ENCODE data around the gene AMY1A.
"Not testable (repeated sequence)": the region's sequence is repeated elsewhere in the genome, so short reads cannot be mapped to it uniquely, and the experiment has no call there.

The AMY1A gene

DNA sequence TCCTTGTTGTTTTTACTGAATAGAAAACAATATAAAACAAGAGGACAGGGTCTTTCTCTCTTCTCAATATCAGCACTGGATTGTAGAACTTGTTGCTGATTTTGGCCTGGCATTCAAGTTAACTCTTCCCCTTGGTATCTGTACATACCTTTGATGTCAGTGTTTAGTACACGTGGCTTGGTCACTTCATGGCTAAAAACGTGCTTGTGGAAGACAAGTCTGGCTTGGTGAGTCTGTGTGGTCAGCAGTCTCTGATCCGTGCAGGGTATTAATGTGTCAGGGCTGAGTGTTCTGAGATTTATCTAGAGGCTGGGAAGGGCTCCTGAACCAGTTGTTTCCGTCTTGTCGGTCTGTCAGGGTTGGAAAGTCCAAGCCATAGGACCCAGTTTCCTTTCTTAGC lies at the start of gene AMY1A:
AMY1A (plus strand) TSS at position 301 of the 400 bp plus-strand sequence. CDS start 571 bp downstream, outside the sequence.
- DNase-seq, result not testable (repeated sequence)

DNA sequence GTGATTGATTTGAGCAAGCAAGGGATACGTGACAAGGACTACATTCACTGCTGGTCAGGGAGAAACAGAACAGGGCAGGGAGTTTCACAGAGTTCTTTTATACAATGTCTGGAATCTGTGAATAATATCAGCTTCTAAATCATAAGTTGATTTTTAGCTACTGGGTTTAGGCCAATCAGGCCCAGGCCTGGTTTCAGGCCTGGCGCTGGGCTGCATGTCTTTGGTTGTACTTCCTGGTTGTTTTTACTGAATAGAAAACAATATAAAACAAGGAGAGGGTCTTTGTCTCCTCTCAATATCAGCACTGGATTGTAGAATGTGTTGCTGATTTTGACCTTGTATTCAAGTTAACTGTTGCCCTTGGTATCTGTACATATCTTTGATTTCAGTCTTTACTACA lies 39.2 kb upstream of the AMY1A start:
- no peak for DNase-seq

DNA sequence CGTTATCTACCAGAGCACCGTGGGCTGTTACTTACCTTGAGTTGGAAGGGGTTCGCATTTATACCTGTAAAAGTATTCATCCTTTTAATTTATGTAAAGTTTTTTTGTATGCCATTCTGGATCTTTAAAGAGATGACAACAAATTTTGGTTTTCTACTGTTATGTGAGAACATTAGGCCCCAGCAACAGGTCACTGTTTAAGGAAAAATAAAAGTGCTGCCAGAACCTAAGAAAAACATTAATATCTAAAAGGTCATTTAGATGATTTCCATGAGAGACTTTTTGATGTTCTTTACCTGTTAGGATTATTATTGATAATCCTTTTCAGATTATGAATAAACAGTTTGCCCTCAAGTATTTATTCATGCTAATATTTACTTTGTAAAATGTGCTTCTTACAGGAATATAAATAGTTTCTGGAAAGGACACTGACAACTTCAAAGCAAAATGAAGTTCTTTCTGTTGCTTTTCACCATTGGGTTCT lies 38.5 kb upstream of the AMY1A start, which contains the start of gene AMY2A:
AMY2A (plus strand) TSS at position 434 of the 484 bp plus-strand sequence; CDS start at position 448, 14 bp downstream.
- DNase-seq, result not testable (repeated sequence)

DNA sequence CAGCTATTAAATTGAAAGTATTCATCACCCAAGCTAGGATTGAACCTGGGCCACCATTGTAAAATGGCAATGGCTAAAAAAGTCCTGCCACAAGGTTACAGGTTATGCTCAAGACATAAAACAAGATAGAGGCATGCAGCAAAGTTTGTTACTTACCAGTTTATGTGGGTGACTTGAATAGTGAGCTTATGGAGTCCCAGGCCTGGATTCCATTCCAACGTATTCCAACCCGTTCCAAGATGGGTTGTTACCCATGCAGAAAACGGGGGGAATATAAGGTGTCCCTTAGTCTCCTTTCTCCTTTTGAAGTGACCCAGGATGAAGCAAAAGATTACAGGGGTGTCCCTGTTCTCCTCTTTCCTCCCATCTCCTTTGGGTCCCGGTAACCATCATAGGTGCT lies 28.1 kb upstream of the AMY1A start:
- DNase-seq, result not testable (repeated sequence)

DNA sequence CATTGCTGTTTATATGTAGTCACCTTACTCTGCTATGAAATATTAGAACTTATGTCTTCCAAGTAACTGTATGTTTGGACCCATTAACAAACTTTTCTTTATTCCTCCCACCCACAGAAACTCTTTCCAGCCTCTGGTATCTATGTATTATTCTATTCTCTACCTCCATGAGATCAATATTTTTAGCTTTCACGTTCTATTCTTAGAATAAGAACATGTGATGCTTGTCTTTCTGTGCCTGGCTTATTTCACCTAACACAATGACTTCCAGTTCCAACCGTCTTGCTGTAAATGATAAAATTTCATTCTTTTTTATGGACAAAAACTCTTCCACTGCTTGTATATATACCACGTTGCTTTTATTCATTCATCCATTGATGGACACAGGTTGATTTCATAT lies 14.4 kb upstream of the AMY1A start:
- DNase-seq, result not testable (repeated sequence)

DNA sequence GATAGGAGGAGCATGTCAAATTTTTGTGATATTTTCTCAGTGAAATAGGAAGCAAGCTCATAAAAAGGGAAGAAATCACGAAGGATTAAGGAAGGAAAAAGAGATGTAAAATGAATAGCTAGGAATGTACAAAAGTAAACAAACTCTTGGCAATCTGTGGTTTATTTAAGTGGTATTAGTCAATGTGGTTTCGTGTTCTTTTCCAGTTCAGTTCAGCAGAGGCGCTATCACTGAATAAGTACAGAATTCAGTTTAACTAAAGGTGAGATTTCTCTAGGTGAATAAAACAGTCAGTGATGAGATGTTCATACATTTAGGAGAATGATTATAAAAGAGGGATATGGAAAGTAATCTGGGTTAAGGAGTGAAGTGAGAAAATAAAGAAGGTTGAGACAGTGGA lies 11.7 kb upstream of the AMY1A start:
- DNase-seq, result not testable (repeated sequence)

DNA sequence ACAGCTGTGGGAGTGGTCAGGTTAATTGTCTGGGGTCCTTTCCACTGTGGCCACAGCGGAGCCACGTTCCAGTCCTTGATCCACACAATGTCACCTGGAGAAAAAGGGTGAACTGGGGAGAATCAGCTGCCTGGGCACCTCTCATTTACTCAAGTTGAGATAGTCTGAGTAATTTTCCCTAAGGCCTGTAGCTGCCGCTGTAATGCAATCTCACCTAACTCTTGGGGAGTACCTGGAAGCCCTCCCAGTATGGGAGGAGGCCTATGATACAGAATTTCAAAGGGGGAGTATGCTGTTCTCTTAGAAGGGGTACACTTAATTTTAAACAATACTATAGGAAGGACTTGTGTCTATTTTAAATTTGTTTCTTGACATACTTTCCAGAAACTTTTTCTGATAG lies 5.3 kb upstream of the AMY1A start:
- not testable (repeated sequence) for DNase-seq

DNA sequence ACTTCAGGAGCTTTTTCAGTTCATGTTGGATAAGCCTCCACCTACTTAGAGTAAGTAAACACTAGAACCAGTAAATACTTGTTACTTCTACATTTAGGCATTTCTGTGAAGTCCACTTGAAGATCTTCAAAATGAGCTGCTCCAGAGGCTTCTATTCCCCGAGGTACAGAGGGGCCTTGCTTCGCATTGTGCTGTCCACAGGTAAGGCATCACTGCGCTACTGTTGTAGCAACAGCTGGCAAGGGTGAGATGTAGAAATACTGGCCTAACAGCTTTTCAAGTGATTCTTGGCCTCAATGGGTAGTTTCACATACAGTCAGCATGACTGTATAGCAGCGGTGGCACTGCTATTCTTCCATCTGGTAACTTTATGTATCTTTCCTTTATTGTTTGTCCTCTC lies 4.7 kb upstream of the AMY1A start:
- DNase-seq, result not testable (repeated sequence)

DNA sequence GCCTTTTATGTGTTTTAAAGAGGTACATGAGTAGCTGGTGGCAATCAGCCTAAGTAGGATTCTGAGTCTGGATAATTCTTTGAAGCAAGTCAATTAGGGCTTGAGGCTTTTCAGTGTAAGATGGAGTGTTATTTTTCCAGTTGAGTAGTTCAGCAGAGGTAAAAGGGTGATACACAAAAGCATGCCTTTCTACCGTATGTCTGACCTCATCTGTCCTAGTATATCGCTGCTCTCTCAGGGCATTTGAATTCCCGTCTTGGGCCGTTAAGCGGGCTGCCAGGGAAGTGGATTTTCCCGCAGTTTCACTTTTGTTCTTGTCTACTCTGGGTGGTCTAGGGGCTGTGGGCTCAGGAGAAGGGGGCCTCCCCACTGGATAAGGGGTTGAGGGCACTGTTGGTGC lies 1.4 kb upstream of the AMY1A start:
- DNase-seq, result not testable (repeated sequence)

DNA sequence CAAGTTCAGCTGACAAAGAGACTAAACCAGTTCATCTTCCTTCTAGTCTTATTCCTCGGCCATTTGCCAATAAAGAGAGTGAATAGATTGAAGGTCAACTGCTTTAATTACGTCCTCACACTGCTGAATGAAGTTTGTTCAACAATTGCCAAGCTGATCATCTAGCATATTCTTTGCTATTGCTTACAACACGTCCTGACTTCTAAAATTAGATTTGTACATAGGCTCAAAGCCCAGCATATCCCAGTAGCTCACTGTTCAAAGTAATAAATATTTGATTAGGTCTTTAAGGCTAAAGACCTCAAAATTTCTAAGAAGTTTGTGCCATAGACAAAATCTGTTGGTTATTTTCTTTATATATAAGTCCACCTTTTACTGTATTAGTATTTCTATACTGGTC lies 20.8 kb downstream of the AMY1A start:
- not testable (repeated sequence) for DNase-seq

DNA sequence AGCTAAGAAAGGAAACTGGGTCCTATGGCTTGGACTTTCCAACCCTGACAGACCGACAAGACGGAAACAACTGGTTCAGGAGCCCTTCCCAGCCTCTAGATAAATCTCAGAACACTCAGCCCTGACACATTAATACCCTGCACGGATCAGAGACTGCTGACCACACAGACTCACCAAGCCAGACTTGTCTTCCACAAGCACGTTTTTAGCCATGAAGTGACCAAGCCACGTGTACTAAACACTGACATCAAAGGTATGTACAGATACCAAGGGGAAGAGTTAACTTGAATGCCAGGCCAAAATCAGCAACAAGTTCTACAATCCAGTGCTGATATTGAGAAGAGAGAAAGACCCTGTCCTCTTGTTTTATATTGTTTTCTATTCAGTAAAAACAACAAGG lies 40.5 kb downstream of the AMY1A start, which contains the start of gene AMY1B:
AMY1B (minus strand) TSS at position 101 of the 400 bp plus-strand sequence. CDS start 571 bp downstream, outside the sequence.
- DNase-seq, result not testable (repeated sequence)

DNA sequence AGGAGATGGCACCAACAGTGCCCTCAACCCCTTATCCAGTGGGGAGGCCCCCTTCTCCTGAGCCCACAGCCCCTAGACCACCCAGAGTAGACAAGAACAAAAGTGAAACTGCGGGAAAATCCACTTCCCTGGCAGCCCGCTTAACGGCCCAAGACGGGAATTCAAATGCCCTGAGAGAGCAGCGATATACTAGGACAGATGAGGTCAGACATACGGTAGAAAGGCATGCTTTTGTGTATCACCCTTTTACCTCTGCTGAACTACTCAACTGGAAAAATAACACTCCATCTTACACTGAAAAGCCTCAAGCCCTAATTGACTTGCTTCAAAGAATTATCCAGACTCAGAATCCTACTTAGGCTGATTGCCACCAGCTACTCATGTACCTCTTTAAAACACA lies 41.9 kb downstream of the AMY1A start:
- not testable (repeated sequence) for DNase-seq

DNA sequence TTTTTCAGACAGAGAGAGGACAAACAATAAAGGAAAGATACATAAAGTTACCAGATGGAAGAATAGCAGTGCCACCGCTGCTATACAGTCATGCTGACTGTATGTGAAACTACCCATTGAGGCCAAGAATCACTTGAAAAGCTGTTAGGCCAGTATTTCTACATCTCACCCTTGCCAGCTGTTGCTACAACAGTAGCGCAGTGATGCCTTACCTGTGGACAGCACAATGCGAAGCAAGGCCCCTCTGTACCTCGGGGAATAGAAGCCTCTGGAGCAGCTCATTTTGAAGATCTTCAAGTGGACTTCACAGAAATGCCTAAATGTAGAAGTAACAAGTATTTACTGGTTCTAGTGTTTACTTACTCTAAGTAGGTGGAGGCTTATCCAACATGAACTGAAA lies 45.1 kb downstream of the AMY1A start:
- not testable (repeated sequence) for DNase-seq

DNA sequence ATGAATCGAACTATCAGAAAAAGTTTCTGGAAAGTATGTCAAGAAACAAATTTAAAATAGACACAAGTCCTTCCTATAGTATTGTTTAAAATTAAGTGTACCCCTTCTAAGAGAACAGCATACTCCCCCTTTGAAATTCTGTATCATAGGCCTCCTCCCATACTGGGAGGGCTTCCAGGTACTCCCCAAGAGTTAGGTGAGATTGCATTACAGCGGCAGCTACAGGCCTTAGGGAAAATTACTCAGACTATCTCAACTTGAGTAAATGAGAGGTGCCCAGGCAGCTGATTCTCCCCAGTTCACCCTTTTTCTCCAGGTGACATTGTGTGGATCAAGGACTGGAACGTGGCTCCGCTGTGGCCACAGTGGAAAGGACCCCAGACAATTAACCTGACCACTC lies 45.7 kb downstream of the AMY1A start:
- not testable (repeated sequence) for DNase-seq

DNA sequence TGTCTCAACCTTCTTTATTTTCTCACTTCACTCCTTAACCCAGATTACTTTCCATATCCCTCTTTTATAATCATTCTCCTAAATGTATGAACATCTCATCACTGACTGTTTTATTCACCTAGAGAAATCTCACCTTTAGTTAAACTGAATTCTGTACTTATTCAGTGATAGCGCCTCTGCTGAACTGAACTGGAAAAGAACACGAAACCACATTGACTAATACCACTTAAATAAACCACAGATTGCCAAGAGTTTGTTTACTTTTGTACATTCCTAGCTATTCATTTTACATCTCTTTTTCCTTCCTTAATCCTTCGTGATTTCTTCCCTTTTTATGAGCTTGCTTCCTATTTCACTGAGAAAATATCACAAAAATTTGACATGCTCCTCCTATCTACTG lies 52.1 kb downstream of the AMY1A start:
- DNase-seq, result not testable (repeated sequence)

DNA sequence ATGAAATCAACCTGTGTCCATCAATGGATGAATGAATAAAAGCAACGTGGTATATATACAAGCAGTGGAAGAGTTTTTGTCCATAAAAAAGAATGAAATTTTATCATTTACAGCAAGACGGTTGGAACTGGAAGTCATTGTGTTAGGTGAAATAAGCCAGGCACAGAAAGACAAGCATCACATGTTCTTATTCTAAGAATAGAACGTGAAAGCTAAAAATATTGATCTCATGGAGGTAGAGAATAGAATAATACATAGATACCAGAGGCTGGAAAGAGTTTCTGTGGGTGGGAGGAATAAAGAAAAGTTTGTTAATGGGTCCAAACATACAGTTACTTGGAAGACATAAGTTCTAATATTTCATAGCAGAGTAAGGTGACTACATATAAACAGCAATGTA lies 54.8 kb downstream of the AMY1A start:
- DNase-seq, result not testable (repeated sequence)
